H1 (cell line): Measurements from ENCODE around the gene TTLL7. TPM values are rescaled to one million over a fixed set of nuclear protein-coding genes. Genes with fewer than 3 reads are reported as not detected.

Experiments
- CTCF ChIA-PET: fragments of 300-600 bp; sonication (Branson Sonifier 250); formaldehyde crosslinking; loops from one replicate; lab custom pipeline; 2021; ENCODE audit not compliant: partially characterized antibody; lab: Charles Lee
- POLR2A ChIA-PET: fragments of 300-600 bp; sonication (Branson Sonifier 250); formaldehyde crosslinking; loops from one replicate; lab custom pipeline; 2021; ENCODE audit warnings: inconsistent platforms; ENCODE audit not compliant: partially characterized antibody; lab: Charles Lee
- DNase-seq, 2 experiments: peaks; one replicate each; pipeline versions ENCODE4 v3.0.0 to v3.0.0-alpha.2; 2010 to 2022; ENCODE audit warnings: low spot score in 2 of 2, low read depth in 1 of 2, mixed read lengths in 1 of 2
- FAIRE-seq: peaks from 2 replicates; lab custom pipeline; 2011; peaks lifted over from hg19 to GRCh38; lab: Jason Lieb, UNC
- H2AFZ ChIP-seq: 2 replicates; pipeline ENCODE4 v1.8.1; 2012; ENCODE audit warnings: low read length, inconsistent platforms
- H2AK5ac ChIP-seq: 2 replicates; pipeline ENCODE4 v1.6.1; 2013; ENCODE audit warnings: low read depth, low read length
- H2BK120ac ChIP-seq: replicated peaks from 2 replicates; pipeline ENCODE3; 2013; ENCODE audit warnings: low read depth, low read length, inconsistent platforms
- H2BK12ac ChIP-seq: 2 replicates; pipeline ENCODE4 v1.6.1; 2013; ENCODE audit warnings: low read depth, low read length
- H2BK15ac ChIP-seq: 2 replicates; pipeline ENCODE4 v1.6.1; 2013; ENCODE audit warnings: low read length
- H2BK20ac ChIP-seq: 2 replicates; pipeline ENCODE4 v1.6.1; 2013; ENCODE audit warnings: low read length
- H2BK5ac ChIP-seq: 2 replicates; pipeline ENCODE4 v1.6.1; 2013; ENCODE audit warnings: low read depth, low read length
- H3K14ac ChIP-seq: 2 replicates; pipeline ENCODE4 v1.6.1; 2013; ENCODE audit warnings: inconsistent platforms; ENCODE audit not compliant: insufficient read length
- H3K18ac ChIP-seq: 2 replicates; pipeline ENCODE4 v1.6.1; 2013; ENCODE audit warnings: low read length; ENCODE audit errors: extremely low read depth
- H3K23ac ChIP-seq: 2 replicates; pipeline ENCODE4 v1.6.1; 2013; ENCODE audit warnings: inconsistent platforms; ENCODE audit not compliant: insufficient read length
- H3K23me2 ChIP-seq: 2 replicates; pipeline ENCODE4 v1.6.1; 2013; ENCODE audit warnings: low read depth, low read length
- H3K27ac ChIP-seq: 2 replicates; pipeline ENCODE4 v1.6.1; 2011; ENCODE audit warnings: low read depth, low read length, inconsistent platforms
- H3K27me3 ChIP-seq, 4 experiments: replicated peaks in 1 of 4; 1 replicate in 1 of 4; 2 replicates in 3 of 4; pipeline versions ENCODE4 v1.6.1 to v1.8.1; 2011 to 2013; ENCODE audit warnings: low read length in 3 of 4, mild to moderate bottlenecking in 3 of 4, inconsistent platforms in 2 of 4, mixed read lengths in 2 of 4, moderate library complexity in 1 of 4; ENCODE audit not compliant: control insufficient read depth in 3 of 4, insufficient read depth in 3 of 4; ENCODE audit errors: extremely low read depth in 1 of 4
- H3K36me3 ChIP-seq, 4 experiments: 2 replicates each; pipeline versions ENCODE4 v1.6.1 to v1.8.1; 2011 to 2013; ENCODE audit warnings: mild to moderate bottlenecking in 4 of 4, low read length in 3 of 4, moderate library complexity in 2 of 4, control low read depth in 1 of 4, inconsistent platforms in 1 of 4; ENCODE audit not compliant: insufficient read depth in 4 of 4, control insufficient read depth in 2 of 4
- H3K4ac ChIP-seq: replicated peaks from 2 replicates; pipeline ENCODE3; 2013; ENCODE audit warnings: low read length, low read depth, mixed read lengths, inconsistent platforms; ENCODE audit not compliant: insufficient read length
- H3K4me1 ChIP-seq, 4 experiments: replicated peaks in 1 of 4; 1 replicate in 1 of 4; 2 replicates in 3 of 4; pipeline versions ENCODE4 v1.6.1 to v1.8.1; 2011 to 2013; ENCODE audit warnings: low read length in 3 of 4, inconsistent platforms in 2 of 4, mixed read lengths in 1 of 4; ENCODE audit not compliant: insufficient read depth in 4 of 4, control insufficient read depth in 3 of 4
- H3K4me2 ChIP-seq, 2 experiments: 2 replicates each; pipeline versions ENCODE4 v1.6.1 to v1.8.1; 2011 to 2013; ENCODE audit warnings: low read depth in 2 of 2, low read length in 2 of 2, control low read depth in 1 of 2, inconsistent platforms in 1 of 2, mild to moderate bottlenecking in 1 of 2; ENCODE audit not compliant: insufficient read depth in 1 of 2
- H3K4me3 ChIP-seq, 4 experiments: fragments of 200-600, 300-600 bp in 1 of 4; sonication (generic), shearing (Covaris generic), sonication (Bioruptor Twin) in 1 of 4; 2 replicates each; pipeline versions ENCODE4 v1.5.1 to v1.8.1; 2011 to 2016; ENCODE audit warnings: low read length in 4 of 4, low read depth in 3 of 4, control low read depth in 2 of 4, inconsistent platforms in 2 of 4, mild to moderate bottlenecking in 2 of 4, mixed read lengths in 1 of 4, moderate library complexity in 1 of 4; ENCODE audit not compliant: insufficient read depth in 2 of 4; ENCODE audit errors: extremely low read depth in 1 of 4
- H3K56ac ChIP-seq: replicated peaks from 2 replicates; pipeline ENCODE3; 2013; ENCODE audit warnings: low read depth, mild to moderate bottlenecking, mixed read lengths, low read length, inconsistent platforms; ENCODE audit not compliant: insufficient read length
- H3K79me1 ChIP-seq: 2 replicates; pipeline ENCODE4 v1.6.1; 2013; ENCODE audit warnings: low read depth, low read length, control low read depth
- H3K79me2 ChIP-seq, 2 experiments: 2 replicates each; pipeline versions ENCODE4 v1.6.1 to v1.8.1; 2012 to 2013; ENCODE audit warnings: low read length in 2 of 2, mild to moderate bottlenecking in 2 of 2, inconsistent platforms in 1 of 2; ENCODE audit not compliant: insufficient read depth in 2 of 2, control insufficient read depth in 1 of 2
- H3K9ac ChIP-seq, 4 experiments: replicated peaks in 1 of 4; 1 replicate in 1 of 4; 2 replicates in 3 of 4; pipeline versions ENCODE4 v1.6.1 to v1.8.1; 2011 to 2013; ENCODE audit warnings: low read depth in 3 of 4, low read length in 3 of 4, control low read depth in 2 of 4, mild to moderate bottlenecking in 2 of 4, moderate library complexity in 2 of 4, inconsistent platforms in 1 of 4; ENCODE audit errors: extremely low read depth in 1 of 4
- H3K9me3 ChIP-seq, 2 experiments: 2 replicates each; pipeline versions ENCODE4 v1.6.1 to v1.8.1; 2012 to 2013; ENCODE audit warnings: mild to moderate bottlenecking in 2 of 2, moderate library complexity in 2 of 2, control low read depth in 1 of 2, inconsistent platforms in 1 of 2, low read depth in 1 of 2, low read length in 1 of 2, mixed read lengths in 1 of 2; ENCODE audit not compliant: insufficient read depth in 2 of 2
- H4K20me1 ChIP-seq, 2 experiments: replicated peaks in 1 of 2; 2 replicates each; pipeline versions ENCODE3 to v1.8.1; 2011 to 2013; ENCODE audit warnings: inconsistent platforms in 2 of 2, low read length in 2 of 2, mild to moderate bottlenecking in 1 of 2; ENCODE audit not compliant: insufficient read depth in 2 of 2, control insufficient read depth in 1 of 2
- H4K5ac ChIP-seq: 2 replicates; pipeline ENCODE4 v1.6.1; 2013; ENCODE audit warnings: low read length, low read depth, mixed read lengths, inconsistent platforms; ENCODE audit not compliant: insufficient read length
- H4K8ac ChIP-seq: 2 replicates; pipeline ENCODE4 v1.8.0; 2013; ENCODE audit warnings: mild to moderate bottlenecking, moderate library complexity, low read length, inconsistent platforms; ENCODE audit not compliant: insufficient read depth; ENCODE audit errors: extremely low read depth
- H4K91ac ChIP-seq: replicated peaks from 2 replicates; pipeline ENCODE3; 2013; ENCODE audit warnings: low read length, mixed read lengths, inconsistent platforms; ENCODE audit not compliant: insufficient read length
- BCL11A ChIP-seq, 2 experiments: IDR thresholded peaks; one replicate each; pipeline ENCODE4 v1.6.1; 2011; ENCODE audit warnings: low read depth in 2 of 2, low read length in 2 of 2, mild to moderate bottlenecking in 2 of 2
- CBX8 ChIP-seq: fragments of 300-800, 300-1000 bp; sonication (generic); IDR thresholded peaks from 2 replicates; pipeline ENCODE4 v1.7.1; 2016; ENCODE audit warnings: low read depth, low read length, borderline replicate concordance
- CHD1 ChIP-seq: IDR thresholded peaks from 2 replicates; pipeline ENCODE4 v1.6.1; 2012; ENCODE audit warnings: low read depth, low read length, improper control_type of control experiment
- HDAC2 ChIP-seq, 2 experiments: fragments of 300-600 bp in 1 of 2; sonication (generic) in 1 of 2; IDR thresholded peaks; 2 replicates each; pipeline ENCODE4 v1.6.1; 2011 to 2012; ENCODE audit warnings: low read depth in 2 of 2, low read length in 2 of 2, mild to moderate bottlenecking in 2 of 2, moderate library complexity in 2 of 2, borderline replicate concordance in 1 of 2, inconsistent platforms in 1 of 2
- KDM5A ChIP-seq: fragments of 200-600 bp; IDR thresholded peaks from 2 replicates; pipeline ENCODE4 v1.7.1; 2012; ENCODE audit warnings: mild to moderate bottlenecking, low read length, inconsistent platforms, mixed read lengths
- RAD21 ChIP-seq, 2 experiments: IDR thresholded peaks in 1 of 2; conservative IDR thresholded peaks in 1 of 2; 2 replicates each; pipeline ENCODE4 v1.6.1; 2011; ENCODE audit warnings: low read depth in 2 of 2, low read length in 2 of 2, improper control_type of control experiment in 1 of 2, inconsistent platforms in 1 of 2, mild to moderate bottlenecking in 1 of 2, moderate library complexity in 1 of 2
- RBBP5 ChIP-seq: IDR thresholded peaks from 2 replicates; pipeline ENCODE4 v1.7.1; 2012; ENCODE audit warnings: low read depth, mild to moderate bottlenecking, inconsistent platforms, low read length, moderate library complexity, borderline replicate concordance
- SP1 ChIP-seq: IDR thresholded peaks from 2 replicates; pipeline ENCODE4 v1.6.1; 2011; ENCODE audit warnings: low read depth, low read length
- TEAD4 ChIP-seq: IDR thresholded peaks from 2 replicates; pipeline ENCODE4 v1.6.1; 2012; ENCODE audit warnings: low read depth, low read length, inconsistent platforms, mixed read lengths
- YY1 ChIP-seq: IDR thresholded peaks from 2 replicates; pipeline ENCODE4 v1.6.1; 2011; ENCODE audit warnings: low read depth, mild to moderate bottlenecking, low read length
- polyA plus RNA-seq, 7 experiments: library from polyadenylated mRNA; depleted of rRNA in 3 of 7; stranded (reverse) in 5 of 7; unstranded in 2 of 7; fragments of >200 nt in 5 of 7; fragments of 200-250 nt in 2 of 7; gene quantifications; 1 replicate in 5 of 7; 2 replicates in 1 of 7; 4 replicates in 1 of 7; pipeline versions ENCODE4 v1.2.1 to v1.2.3, GENCODE V29; 2011 to 2013; ENCODE audit warnings: missing spikeins in 2 of 7, mixed read lengths in 2 of 7
- total RNA-seq: library from RNA; stranded (reverse); fragmentation: NEBNext Ultra II Directional; extraction: Animal tissue kit (Norgen Biotek cat#: 25700); gene quantifications from 2 replicates; pipeline ENCODE4 v1.2.1, GENCODE V29; 2021

The TTLL7 gene
- total and polyA plus RNA-seq, 2 of the 8 experiments (the other 6 are each of a cell fraction or from before 2014, with no cell fraction given) = 1.9 to 7.9 TPM

DNA sequence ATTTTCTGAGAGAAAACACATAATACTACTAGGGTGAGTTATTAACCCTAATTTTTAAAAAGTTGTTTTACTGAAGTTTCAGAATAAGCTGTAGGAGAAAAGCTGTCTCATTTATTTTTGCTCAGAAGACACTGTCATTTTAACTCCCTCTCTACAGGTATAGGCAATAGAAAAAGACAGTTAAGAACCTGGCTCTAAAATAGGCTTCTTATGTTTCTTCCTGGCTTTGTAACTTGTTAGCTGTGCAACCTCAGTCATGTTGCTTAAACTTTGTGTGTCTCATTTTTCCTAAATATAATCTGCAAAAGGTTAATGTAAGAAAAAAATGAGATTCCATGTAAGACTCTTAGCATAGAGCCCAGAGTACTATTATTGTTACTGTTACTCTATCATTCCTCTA, 64.4 kb downstream of the TTLL7 start:
- Histone ChIP-seq H2AFZ (no peak overlapping the region), H4K8ac (no peak overlapping the region), H4K91ac (no peak overlapping the region), H3K23ac (no peak overlapping the region), H4K20me1 (no peaks in the 10 kb centered on the region), H3K79me2 (no peaks in the 10 kb centered on the region), H3K4me3 (no peak overlapping the region), H3K18ac (no peak overlapping the region), H3K56ac (no peak overlapping the region), H3K36me3 (no peaks in the 10 kb centered on the region; a peak in 1 of 8 replicates), H2BK5ac (no peak overlapping the region), H3K4ac (no peak overlapping the region), H3K9me3 (no peaks in the 10 kb centered on the region), H3K4me2 (no peak overlapping the region), H3K9ac (no peak overlapping the region), H2BK15ac (no peak overlapping the region), H3K27ac (no peak overlapping the region)
- POLR2A ChIA-PET = no interaction called here
- CTCF ChIA-PET = interaction anchor here (1.5 to 3.4 kb wide), 4 partner anchors 8 to 188 kb away, joined by 4 to 20 read pairs (median 10); no protein-coding TSS in a partner anchor
- DNase-seq = no peak
- no peak for TF ChIP-seq KDM5A
- TF ChIP-seq SP1 = no peak
- no peak for TF ChIP-seq RAD21 (IDR thresholded peaks at IDR 0.05 in 1 of 2, conservative IDR thresholded peaks at IDR 0.05 in 1 of 2; ENCODE audit: low read depth in 2 of 2, low read length in 2 of 2)
- no peak for TF ChIP-seq YY1
- no peak for TF ChIP-seq TEAD4
- no peak for TF ChIP-seq CHD1
- TF ChIP-seq RBBP5 = no peak
- TF ChIP-seq BCL11A (IDR thresholded peaks at IDR 0.05; ENCODE audit: low read depth in 2 of 2, low read length in 2 of 2) = no peak
- no peak for TF ChIP-seq HDAC2 (IDR thresholded peaks at IDR 0.05; ENCODE audit: borderline replicate concordance in 1 of 2, low read depth in 2 of 2, low read length in 2 of 2)
- TF ChIP-seq CBX8 = no peak
- TF ChIP-seq, all 59 proteins: peak for 0
- Histone ChIP-seq H3K79me1 (no peaks in the 10 kb centered on the region), H3K27me3 (peaks cover 0 to 1% (median 0%) of the 10 kb centered on the region in 4 experiments; a peak in 1 of 7 replicates), H2BK120ac (no peak overlapping the region), H2BK20ac (no peak overlapping the region), H2AK5ac (no peak overlapping the region), H3K23me2 (no peaks in the 10 kb centered on the region), H2BK12ac (no peak overlapping the region), H3K4me1 (no peaks in the 10 kb centered on the region), H4K5ac (no peak overlapping the region), H3K14ac (no peak overlapping the region)
- FAIRE-seq = no peak
